Measurements from ENCODE around the gene APC.

APC gene

DNA sequence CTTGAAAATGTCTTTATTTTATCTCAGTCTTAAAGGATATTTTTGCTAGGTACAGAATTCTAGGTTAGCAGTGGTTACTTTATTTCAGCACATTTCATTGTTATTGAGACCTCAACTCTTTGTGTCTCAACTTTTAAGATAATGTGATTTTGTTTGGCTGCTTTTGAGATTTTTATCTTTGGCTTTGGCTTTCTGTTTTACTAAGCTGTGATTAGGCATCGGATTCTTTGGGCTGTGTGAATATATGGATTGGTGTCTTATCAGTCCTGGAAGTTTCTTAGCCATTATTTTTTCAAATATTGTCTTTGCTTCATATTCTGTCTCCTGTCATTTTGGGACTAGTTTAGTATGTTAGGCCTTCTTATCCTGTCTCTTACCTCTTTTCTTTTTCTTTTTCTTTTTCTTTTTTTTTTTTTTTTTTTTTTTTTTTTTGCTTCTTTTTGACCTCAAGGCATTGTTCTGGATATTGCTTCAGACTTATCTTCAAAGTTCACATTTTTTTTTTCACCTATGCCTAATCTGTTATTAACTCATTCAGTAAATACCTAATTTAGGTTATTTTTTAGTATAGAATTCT lies 20.1 kb upstream of the APC start:
- DNase-seq: no peak

DNA sequence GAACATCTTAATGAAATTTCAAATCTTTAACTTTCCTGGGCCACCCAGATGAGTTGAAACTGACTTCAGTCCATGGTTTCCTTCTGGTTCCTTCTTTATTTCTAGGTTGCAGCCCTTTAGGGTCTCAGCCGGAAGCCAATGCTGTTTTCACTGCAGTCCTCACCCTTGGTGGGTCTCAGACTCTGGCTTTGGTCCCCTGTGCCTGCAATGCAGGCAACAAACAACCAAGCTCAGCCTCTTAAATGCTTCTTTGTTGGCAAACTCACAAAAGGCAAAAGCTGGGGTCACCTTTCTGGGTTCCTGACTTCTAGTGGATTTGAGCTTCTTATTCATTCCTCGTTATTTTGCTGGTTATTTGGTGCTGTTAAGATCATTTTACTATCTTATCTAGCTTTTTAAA lies 19.3 kb upstream of the APC start:
- DNase-seq: no peak

DNA sequence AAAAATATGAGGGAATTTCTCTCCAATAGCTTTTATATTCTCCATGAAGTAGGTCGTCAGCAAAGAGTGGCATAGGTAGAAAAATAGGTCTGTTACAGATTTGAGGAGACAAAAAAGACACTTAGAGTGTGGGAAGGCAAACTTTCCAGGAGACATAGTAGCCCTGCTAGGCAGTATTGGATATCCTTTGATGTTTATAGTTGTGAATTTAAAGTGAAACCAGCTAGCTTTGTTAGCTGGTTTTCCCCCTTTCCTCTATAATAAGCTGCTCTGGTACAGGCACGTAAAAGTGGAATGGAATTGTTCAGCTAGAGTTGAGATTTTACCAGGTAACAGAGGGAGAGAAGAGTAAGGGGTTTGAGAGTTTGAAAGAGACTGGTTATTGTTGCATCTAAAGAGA lies 17.1 kb upstream of the APC start:
- no peak for DNase-seq

- no peak for DNase-seq
These were observed 12.8 kb upstream of the APC start for GRCh38 chr5:112724901-112725300.

- DNase-seq: no peak
These were observed 8.1 kb upstream of the APC start for GRCh38 chr5:112729630-112730029.

DNA sequence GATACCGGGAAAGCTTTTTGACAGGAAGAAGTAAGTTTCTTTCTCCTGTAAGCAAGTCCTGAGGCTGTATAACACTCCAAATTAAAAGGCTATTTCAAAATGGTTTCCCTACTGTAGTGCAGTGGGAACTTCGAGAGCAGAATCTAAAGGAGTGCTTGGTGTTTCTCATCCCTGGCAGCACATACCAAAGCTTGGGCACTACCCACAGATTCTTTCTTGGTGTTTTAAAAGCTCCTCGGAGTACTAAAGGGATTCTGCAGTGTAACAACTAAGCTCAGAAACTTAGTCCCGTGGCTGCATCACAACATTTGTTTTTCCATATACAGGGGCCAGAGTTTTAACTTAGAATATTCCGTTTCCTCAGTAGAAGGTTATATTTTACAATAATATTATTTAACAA lies 5.6 kb upstream of the APC start:
- no peak for DNase-seq

DNA sequence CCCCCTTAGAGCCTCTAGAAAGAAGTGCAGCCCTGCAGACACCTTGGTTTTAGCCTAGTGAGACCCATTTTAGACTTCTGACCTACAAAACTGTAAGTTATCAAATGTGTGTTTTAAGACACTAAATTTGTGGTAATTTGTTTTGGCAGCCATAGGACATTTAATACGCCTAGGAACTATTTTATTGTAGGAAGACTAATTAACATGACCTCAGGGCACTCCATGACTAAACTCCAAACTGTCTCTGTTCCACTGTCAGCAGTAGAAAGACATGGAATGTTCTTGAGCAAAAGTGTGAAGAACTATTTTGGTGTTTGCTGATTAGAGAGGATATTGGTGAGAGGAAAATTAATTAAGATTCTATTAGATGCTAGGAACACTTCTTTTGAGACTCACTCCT lies 4.1 kb upstream of the APC start:
- no peak for DNase-seq

- no peak for DNase-seq
These were observed 3.1 kb upstream of the APC start for GRCh38 chr5:112734597-112734996.

GRCh38 chr5:112735702-112736101 lies 2.0 kb upstream of the APC start:
- no peak for DNase-seq

GRCh38 chr5:112737070-112737462 lies 619 bp upstream of the APC start:
- no peak for DNase-seq

DNA sequence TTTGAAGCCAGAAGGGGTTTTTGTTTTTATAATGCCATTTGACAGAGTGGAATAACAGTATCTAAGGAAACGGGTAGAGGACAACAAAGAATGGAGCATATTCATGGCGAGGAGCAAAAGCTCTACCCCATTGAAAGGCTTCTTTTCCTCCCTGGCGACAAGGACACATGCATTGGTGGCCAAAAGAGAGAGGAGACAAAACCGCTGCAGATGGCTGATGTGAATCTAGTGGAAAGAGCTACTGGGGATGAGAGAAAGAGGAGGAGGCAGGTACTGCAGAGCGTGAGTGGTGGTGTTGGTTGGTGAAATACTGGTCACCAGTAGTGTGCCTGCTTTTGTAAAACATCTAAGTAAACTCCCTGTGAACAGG lies 491 bp downstream of the APC start:
- DNase-seq: no peak

DNA sequence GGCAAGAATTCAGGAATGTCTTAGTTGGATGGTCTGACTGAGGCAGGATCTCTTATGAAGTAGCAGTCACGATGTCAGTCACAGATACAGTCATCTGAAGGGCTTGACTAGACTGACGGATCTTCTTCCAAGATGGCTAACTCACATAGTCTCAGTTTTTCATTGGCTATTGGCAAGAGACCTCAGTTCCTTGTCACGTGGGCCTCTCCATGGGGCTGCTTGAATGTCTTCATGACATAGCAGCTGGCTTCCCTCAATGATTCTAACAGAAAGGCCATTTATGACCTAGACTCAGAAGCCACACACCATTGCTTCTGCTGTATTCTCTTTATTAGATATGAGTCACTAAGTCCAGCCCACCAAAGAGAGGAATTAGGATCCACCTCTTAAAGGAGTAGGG lies 4.7 kb downstream of the APC start:
- no peak for DNase-seq

- no peak for DNase-seq
These were observed 5.9 kb downstream of the APC start for GRCh38 chr5:112743631-112744030.

- DNase-seq: no peak
These were observed 14.7 kb downstream of the APC start for GRCh38 chr5:112752335-112752734.

GRCh38 chr5:112755703-112756102 lies 18.0 kb downstream of the APC start:
- DNase-seq: no peak

- peak; percentile 45 for DNase-seq
These were observed 20.0 kb downstream of the APC start for GRCh38 chr5:112757468-112758208.

DNA sequence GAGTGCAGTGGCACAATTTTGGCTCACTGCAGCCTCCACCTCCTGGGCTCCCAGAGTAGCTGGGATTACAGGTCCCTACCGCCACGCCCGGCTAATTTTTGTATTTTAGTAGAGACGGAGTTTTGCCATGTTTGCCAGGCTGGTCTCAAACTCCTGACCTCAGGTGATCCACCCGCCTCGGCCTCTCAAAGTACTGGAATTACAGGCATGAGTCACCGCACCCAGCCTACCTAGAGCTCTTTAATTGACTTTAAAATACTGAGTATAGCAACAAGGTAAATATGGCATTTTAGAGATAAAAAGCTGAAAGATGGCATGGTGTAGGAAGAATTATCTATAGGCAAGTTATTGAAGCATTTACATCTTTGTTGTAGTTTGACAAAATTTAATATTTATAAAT lies 21.0 kb downstream of the APC start:
- DNase-seq: no peak

- no peak for DNase-seq
These were observed 24.6 kb downstream of the APC start for GRCh38 chr5:112762113-112762810.

GRCh38 chr5:112763165-112763564 lies 25.5 kb downstream of the APC start:
- DNase-seq: no peak

GRCh38 chr5:112772124-112772523 lies 34.4 kb downstream of the APC start:
- DNase-seq: no peak

GRCh38 chr5:112776301-112776856 lies 38.7 kb downstream of the APC start:
- DNase-seq: no peak

GRCh38 chr5:112779531-112779930 lies 41.8 kb downstream of the APC start:
- DNase-seq: no peak

GRCh38 chr5:112784726-112785125 lies 47.0 kb downstream of the APC start:
- DNase-seq: no peak

GRCh38 chr5:112787261-112787660 lies 49.6 kb downstream of the APC start:
- no peak for DNase-seq

Measured in NCI-H187 treated with DMSO at 0.1 percent for 48 hours (cell line).